K562 (cell line): ENCODE results near the gene ZNF429. TPM values are rescaled to one million over a fixed set of nuclear protein-coding genes. Genes with fewer than 3 reads are reported as not detected.
"Not testable (repeated sequence)": the region's sequence is repeated elsewhere in the genome, so short reads cannot be mapped to it uniquely, and the experiment has no call there.

ENCODE experiments used
- ATF7 ChIP-seq: fragments of 450-650 bp; IDR thresholded peaks from 2 replicates; pipeline ENCODE4 v1.7.1; 2014; ENCODE audit warnings: mild to moderate bottlenecking, moderate library complexity
- BRD9 ChIP-seq: fragments of 450-650 bp; IDR thresholded peaks from 2 replicates; pipeline ENCODE4 v1.6.1; 2018; ENCODE audit warnings: low read depth; ENCODE audit not compliant: partially characterized antibody
- DPF2 ChIP-seq: fragments of 450-650 bp; IDR thresholded peaks from 2 replicates; pipeline ENCODE4 v1.6.1; 2016
- HDAC3 ChIP-seq: fragments of 450-650 bp; IDR thresholded peaks from 2 replicates; pipeline ENCODE4 v1.6.1; 2018; ENCODE audit warnings: borderline replicate concordance, mild to moderate bottlenecking, moderate library complexity; ENCODE audit not compliant: partially characterized antibody
- ILF3 ChIP-seq: fragments of 450-650 bp; IDR thresholded peaks from 2 replicates; pipeline ENCODE4 v1.6.1; 2018; ENCODE audit warnings: antibody characterized with exemption, mild to moderate bottlenecking, moderate library complexity, borderline replicate concordance
- MYNN ChIP-seq, 2 experiments: sonication (generic); formaldehyde crosslinking in 1 of 2; IDR thresholded peaks; 2 replicates each; pipeline versions ENCODE4 v1.5.0 to v1.6.1; 2016 to 2020; ENCODE audit warnings: antibody characterized with exemption in 1 of 2, missing genetic modification reagents in 1 of 2
- NCOA6 ChIP-seq: fragments of 450-650 bp; IDR thresholded peaks from 2 replicates; pipeline ENCODE4 v1.6.1; 2017; ENCODE audit warnings: mild to moderate bottlenecking
- NEUROD1 ChIP-seq: fragments of 150-350 bp; IDR thresholded peaks from 2 replicates; pipeline ENCODE4 v1.6.1; 2014; ENCODE audit warnings: borderline replicate concordance, low read length, low read depth; ENCODE audit not compliant: partially characterized antibody
- NFRKB ChIP-seq: fragments of 450-650 bp; IDR thresholded peaks from 2 replicates; pipeline ENCODE4 v1.6.1; 2016; ENCODE audit warnings: low read depth
- NR2C2 ChIP-seq, 2 experiments: fragments of 200-800 bp in 1 of 2; sonication (Bioruptor generic) in 1 of 2; sonication (generic) in 1 of 2; formaldehyde crosslinking in 1 of 2; IDR thresholded peaks; 2 replicates each; pipeline versions ENCODE4 v1.6.1 to v1.8.0; 2016 to 2022; ENCODE audit warnings: mild to moderate bottlenecking in 1 of 2, missing compliant biosample characterization in 1 of 2, missing genetic modification characterization in 1 of 2, missing genetic modification reagents in 1 of 2
- POLR2H ChIP-seq: IDR thresholded peaks from 2 replicates; pipeline ENCODE4 v1.6.1; 2016; ENCODE audit warnings: missing genetic modification characterization, low read depth, mild to moderate bottlenecking, control low read depth, missing compliant biosample characterization, moderate library complexity
- PYGO2 ChIP-seq: fragments of 450-650 bp; IDR thresholded peaks from 2 replicates; pipeline ENCODE4 v1.6.1; 2016; ENCODE audit warnings: mild to moderate bottlenecking, missing genetic modification characterization, moderate library complexity, missing compliant biosample characterization
- SMAD4 ChIP-seq: fragments of 250-450 bp; sonication (Bioruptor Pico); conservative IDR thresholded peaks from 2 replicates; pipeline ENCODE4 v1.8.0; 2021; ENCODE audit warnings: inconsistent platforms, mild to moderate bottlenecking, moderate library complexity
- SMARCC2 ChIP-seq: fragments of 450-650 bp; IDR thresholded peaks from 2 replicates; pipeline ENCODE4 v1.6.1; 2017; ENCODE audit warnings: antibody characterized with exemption, moderate library complexity, mild to moderate bottlenecking, low read depth
- SMC3 ChIP-seq: conservative IDR thresholded peaks from 2 replicates; pipeline ENCODE4 v1.6.1; 2011; ENCODE audit warnings: low read depth, low read length, improper control_type of control experiment; ENCODE audit not compliant: insufficient read depth
- STAT5A ChIP-seq: IDR thresholded peaks from 2 replicates; pipeline ENCODE4 v1.6.1; 2012; ENCODE audit warnings: low read length, inconsistent platforms, borderline replicate concordance
- TAF9B ChIP-seq: fragments of 450-650 bp; IDR thresholded peaks from 2 replicates; pipeline ENCODE4 v1.6.1; 2018; ENCODE audit warnings: mild to moderate bottlenecking; ENCODE audit not compliant: partially characterized antibody
- TBL1XR1 ChIP-seq, 2 experiments: IDR thresholded peaks; 2 replicates each; pipeline ENCODE4 v1.6.1; 2012; ENCODE audit warnings: improper control_type of control experiment in 2 of 2, low read length in 2 of 2, mild to moderate bottlenecking in 1 of 2
- TRIM24 ChIP-seq, 2 experiments: fragments of 450-650 bp; IDR thresholded peaks; 2 replicates each; pipeline ENCODE4 v1.6.1; 2016
- ZNF175 ChIP-seq: fragments of 200-800 bp; sonication (Bioruptor generic); IDR thresholded peaks from 2 replicates; pipeline ENCODE4 v1.6.1; 2016; ENCODE audit warnings: low read depth, mild to moderate bottlenecking, missing genetic modification characterization, missing compliant biosample characterization
- polyA plus RNA-seq, 8 experiments: library from polyadenylated mRNA; depleted of rRNA in 4 of 8; stranded (reverse) in 5 of 8; unstranded in 3 of 8; fragments of >200 nt; fragmentation: Nextera tagmentation in 2 of 8; fragmentation: Illumina TruSeq in 1 of 8; extraction: Ambion mirVana in 2 of 8; extraction: Trizol in 1 of 8; gene quantifications; 2 replicates each; pipeline versions ENCODE4 v1.2.1 to v1.2.3, GENCODE V29; 2011 to 2014; ENCODE audit warnings: inconsistent platforms in 1 of 8, missing spikeins in 1 of 8
- total RNA-seq, 7 experiments: library from RNA; depleted of rRNA in 6 of 7; stranded (reverse); fragments of >200 nt in 6 of 7; fragmentation: Illumina TruSeq in 2 of 7; extraction: Trizol in 2 of 7; gene quantifications; 2 replicates each; pipeline versions ENCODE4 v1.2.1 to v1.2.3, GENCODE V29; 2011 to 2021; ENCODE audit warnings: low replicate concordance in 1 of 7
- TF ChIP-seq, protein P1 (sequence below), 2 experiments: fragments of 450-650 bp; IDR thresholded peaks; 2 replicates each; pipeline ENCODE4 v1.6.1; 2016
- TF ChIP-seq, protein P2 (sequence below): IDR thresholded peaks from 2 replicates; pipeline ENCODE4 v1.6.1; 2012; ENCODE audit warnings: low read depth, low read length, improper control_type of control experiment, borderline replicate concordance
- TF ChIP-seq, protein P3 (sequence below): fragments of 450-650 bp; formaldehyde crosslinking; IDR thresholded peaks from 2 replicates; pipeline ENCODE4 v1.4.0; 2022; ENCODE audit warnings: mild to moderate bottlenecking, moderate library complexity

The ZNF429 gene
- total and polyA plus RNA-seq, 9 of the 15 experiments (the other 6 are each of a cell fraction or from before 2014, with no cell fraction given): 11.4 to 24.5 (median 16.3) TPM

DNA sequence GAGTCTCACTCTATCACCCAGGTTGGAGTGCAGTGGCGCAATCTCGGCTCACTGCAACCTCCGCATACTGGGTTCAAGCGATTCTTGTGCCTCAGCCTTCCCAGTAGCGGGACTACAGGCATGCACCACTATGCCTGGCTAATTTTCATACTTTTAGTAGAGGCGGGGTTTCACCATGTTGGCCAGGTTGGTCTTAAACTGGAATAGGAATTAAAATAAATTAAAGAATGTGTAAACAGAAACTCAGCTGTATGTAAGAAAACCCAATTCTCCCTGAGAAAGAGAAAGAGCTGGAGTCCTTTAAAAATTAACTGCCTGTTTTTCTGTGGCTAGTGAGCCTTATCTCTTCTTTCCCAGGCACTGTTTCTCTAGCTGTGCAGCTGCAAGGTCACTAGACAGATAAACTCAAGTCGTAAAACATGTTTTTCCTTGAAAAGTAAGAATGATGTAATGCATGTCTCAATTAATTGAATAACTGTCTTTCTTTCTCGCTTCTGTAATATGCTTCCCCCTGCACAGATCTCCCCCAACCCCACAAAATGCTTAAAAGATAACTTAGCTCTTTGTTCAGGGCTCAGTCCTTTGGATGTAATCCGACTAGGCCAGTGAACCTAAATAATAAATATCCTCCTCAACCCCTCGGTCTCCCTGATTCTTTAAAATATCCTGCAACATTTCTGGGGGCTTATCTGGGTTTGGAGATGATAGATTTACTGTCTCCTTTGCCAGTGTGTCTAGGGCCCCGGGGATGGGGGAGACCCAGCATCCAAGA is 97.4 kb downstream of the ZNF429 start (continued):
- TF ChIP-seq SMC3 (0 out of 2 replicates have a peak, but pooled peaks have one; percentile 8), BRD9 (peak; percentile 94), TRIM24 (IDR thresholded peaks at IDR 0.05) (peak; percentile 96), PYGO2 (tag) (0 out of 2 replicates have a peak, but pooled peaks have one; percentile 51), ZNF175 (CRISPR knock-in tag) (peak; percentile 71; the same call in 1 of the 2 replicates), STAT5A (peak; percentile 96), NFRKB (peak; percentile 88; the same call in 1 of the 2 replicates), MYNN (IDR thresholded peaks at IDR 0.05) (0 out of 2 replicates have a peak, but pooled peaks have one; percentile 36), DPF2 (peak; percentile 95), SMARCC2 (peak; percentile 91), TAF9B (peak; percentile 82), ATF7 (peak; percentile 99), NCOA6 (0 out of 2 replicates have a peak, but pooled peaks have one; percentile 40), NR2C2 (tag; IDR thresholded peaks at IDR 0.05) (peak; percentile 67), ILF3 (peak; percentile 78; the same call in 1 of the 2 replicates), TBL1XR1 (IDR thresholded peaks at IDR 0.05; ENCODE audit: low read length in 2 of 2) (peak; percentile 84 to 95; a peak in 3 of 4 replicates), NEUROD1 (peak; percentile 59), HDAC3 (peak; percentile 97), POLR2H (tag) (peak; percentile 65), SMAD4 (CRISPR knock-in tag) (peak; percentile 97)
- TF ChIP-seq, protein P1, sequence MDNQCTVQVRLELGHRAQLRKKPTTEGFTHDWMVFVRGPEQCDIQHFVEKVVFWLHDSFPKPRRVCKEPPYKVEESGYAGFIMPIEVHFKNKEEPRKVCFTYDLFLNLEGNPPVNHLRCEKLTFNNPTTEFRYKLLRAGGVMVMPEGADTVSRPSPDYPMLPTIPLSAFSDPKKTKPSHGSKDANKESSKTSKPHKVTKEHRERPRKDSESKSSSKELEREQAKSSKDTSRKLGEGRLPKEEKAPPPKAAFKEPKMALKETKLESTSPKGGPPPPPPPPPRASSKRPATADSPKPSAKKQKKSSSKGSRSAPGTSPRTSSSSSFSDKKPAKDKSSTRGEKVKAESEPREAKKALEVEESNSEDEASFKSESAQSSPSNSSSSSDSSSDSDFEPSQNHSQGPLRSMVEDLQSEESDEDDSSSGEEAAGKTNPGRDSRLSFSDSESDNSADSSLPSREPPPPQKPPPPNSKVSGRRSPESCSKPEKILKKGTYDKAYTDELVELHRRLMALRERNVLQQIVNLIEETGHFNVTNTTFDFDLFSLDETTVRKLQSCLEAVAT (IDR thresholded peaks at IDR 0.05): peak; percentile 71 to 74; a peak in 3 of 4 replicates
- TF ChIP-seq MYNN, NR2C2 (CRISPR knock-in tag; IDR thresholded peaks at IDR 0.05): not testable (repeated sequence)
- TF ChIP-seq, protein P2, sequence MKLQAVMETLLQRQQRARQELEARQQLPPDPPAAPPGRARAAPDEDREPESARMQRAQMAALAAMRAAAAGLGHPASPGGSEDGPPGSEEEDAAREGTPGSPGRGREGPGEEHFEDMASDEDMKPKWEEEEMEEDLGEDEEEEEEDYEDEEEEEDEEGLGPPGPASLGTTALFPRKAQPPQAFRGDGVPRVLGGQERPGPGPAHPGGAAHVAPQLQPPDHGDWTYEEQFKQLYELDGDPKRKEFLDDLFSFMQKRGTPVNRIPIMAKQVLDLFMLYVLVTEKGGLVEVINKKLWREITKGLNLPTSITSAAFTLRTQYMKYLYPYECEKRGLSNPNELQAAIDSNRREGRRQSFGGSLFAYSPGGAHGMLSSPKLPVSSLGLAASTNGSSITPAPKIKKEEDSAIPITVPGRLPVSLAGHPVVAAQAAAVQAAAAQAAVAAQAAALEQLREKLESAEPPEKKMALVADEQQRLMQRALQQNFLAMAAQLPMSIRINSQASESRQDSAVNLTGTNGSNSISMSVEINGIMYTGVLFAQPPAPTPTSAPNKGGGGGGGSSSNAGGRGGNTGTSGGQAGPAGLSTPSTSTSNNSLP: peak; percentile 68; the same call in 1 of the 2 replicates
- TF ChIP-seq, protein P3, sequence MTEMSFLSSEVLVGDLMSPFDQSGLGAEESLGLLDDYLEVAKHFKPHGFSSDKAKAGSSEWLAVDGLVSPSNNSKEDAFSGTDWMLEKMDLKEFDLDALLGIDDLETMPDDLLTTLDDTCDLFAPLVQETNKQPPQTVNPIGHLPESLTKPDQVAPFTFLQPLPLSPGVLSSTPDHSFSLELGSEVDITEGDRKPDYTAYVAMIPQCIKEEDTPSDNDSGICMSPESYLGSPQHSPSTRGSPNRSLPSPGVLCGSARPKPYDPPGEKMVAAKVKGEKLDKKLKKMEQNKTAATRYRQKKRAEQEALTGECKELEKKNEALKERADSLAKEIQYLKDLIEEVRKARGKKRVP (CRISPR knock-in tag): peak; percentile 81
